Measurements from ENCODE around the gene CDKN2A.

CDKN2A gene

GRCh38 chr9:21970800-21971640 lies 23.2 kb downstream of the CDKN2A start:
- H3K9me3 Mint-ChIP-seq = peaks cover 8% of the 10 kb centered on the region
- no peak overlapping the region for H3K4me3 Mint-ChIP-seq
- no peak for TF ChIP-seq CTCF (IDR thresholded peaks at IDR 0.05; ENCODE audit: unreplicated experiment in 3 of 3)
- H3K27me3 Mint-ChIP-seq (ENCODE audit: low read depth) = peaks cover 100% of the 10 kb centered on the region
- no peak overlapping the region for H3K27ac Mint-ChIP-seq
- H3K4me1 Mint-ChIP-seq = peaks cover 11% of the 10 kb centered on the region
- no peaks in the 10 kb centered on the region for H3K36me3 Mint-ChIP-seq (ENCODE audit: low read depth)

- H3K36me3 Mint-ChIP-seq (ENCODE audit: low read depth) = no peaks in the 10 kb centered on the region
- H3K27me3 Mint-ChIP-seq (ENCODE audit: low read depth) = peaks cover 100% of the 10 kb centered on the region
- H3K9me3 Mint-ChIP-seq = peaks cover 8% of the 10 kb centered on the region
- peak overlapping the region in 1 of 3 experiments; percentile 12 for H3K4me3 Mint-ChIP-seq
- H3K27ac Mint-ChIP-seq = no peak overlapping the region
- peaks cover 8% of the 10 kb centered on the region for H3K4me1 Mint-ChIP-seq
- TF ChIP-seq CTCF (IDR thresholded peaks at IDR 0.05; ENCODE audit: unreplicated experiment in 3 of 3) = no peak
Observed at GRCh38 chr9:21969951-21970799, 24.0 kb downstream of the CDKN2A start.

GRCh38 chr9:21969011-21969940 lies 24.9 kb downstream of the CDKN2A start:
- Mint-ChIP-seq H3K4me3 (no peak overlapping the region), H3K27me3 (ENCODE audit: low read depth) (peaks cover 100% of the 10 kb centered on the region), H3K36me3 (ENCODE audit: low read depth) (no peaks in the 10 kb centered on the region), H3K4me1 (peaks cover 5% of the 10 kb centered on the region), H3K27ac (no peak overlapping the region), H3K9me3 (peaks cover 7% of the 10 kb centered on the region)
- TF ChIP-seq CTCF (IDR thresholded peaks at IDR 0.05; ENCODE audit: unreplicated experiment in 3 of 3) = no peak

GRCh38 chr9:21968331-21969010 lies 25.7 kb downstream of the CDKN2A start:
- Mint-ChIP-seq H3K27me3 (ENCODE audit: low read depth) (peaks cover 100% of the 10 kb centered on the region), H3K4me3 (no peak overlapping the region), H3K36me3 (ENCODE audit: low read depth) (peaks cover 4% of the 10 kb centered on the region), H3K27ac (no peak overlapping the region), H3K9me3 (peaks cover 11% of the 10 kb centered on the region), H3K4me1 (peaks cover 5% of the 10 kb centered on the region)
- TF ChIP-seq CTCF (IDR thresholded peaks at IDR 0.05; ENCODE audit: unreplicated experiment in 3 of 3) = no peak

- peaks cover 100% of the 10 kb centered on the region for H3K27me3 Mint-ChIP-seq (ENCODE audit: low read depth)
- H3K4me1 Mint-ChIP-seq = peaks cover 5% of the 10 kb centered on the region
- TF ChIP-seq CTCF (IDR thresholded peaks at IDR 0.05; ENCODE audit: unreplicated experiment in 3 of 3) = no peak
- peaks cover 19% of the 10 kb centered on the region for H3K9me3 Mint-ChIP-seq
- H3K36me3 Mint-ChIP-seq (ENCODE audit: low read depth) = peaks cover 5% of the 10 kb centered on the region
- no peak overlapping the region for H3K27ac Mint-ChIP-seq
- H3K4me3 Mint-ChIP-seq = no peak overlapping the region
Observed at GRCh38 chr9:21967702-21968101, 26.5 kb downstream of the CDKN2A start.
